HG02798 (cell line): Measurements from ENCODE around the gene ASPRV1.

Experiments used
- ATAC-seq: cut with Tn5 transposase; IDR thresholded peaks from one replicate; pipeline ENCODE4 v1.9.1; 2021; ENCODE audit warnings: mild to moderate bottlenecking; ENCODE audit not compliant: unreplicated experiment, poor library complexity

ASPRV1 gene

GRCh38 chr2:69989441-69990105, 28.1 kb upstream of the ASPRV1 start:
- no peak for ATAC-seq

GRCh38 chr2:69989009-69989408, 27.6 kb upstream of the ASPRV1 start:
- no peak for ATAC-seq

GRCh38 chr2:69988086-69988635, 26.7 kb upstream of the ASPRV1 start:
- no peak for ATAC-seq

GRCh38 chr2:69986691-69987090, 25.3 kb upstream of the ASPRV1 start:
- ATAC-seq = no peak

GRCh38 chr2:69985688-69986087, 24.3 kb upstream of the ASPRV1 start:
- ATAC-seq = no peak

GRCh38 chr2:69985216-69985615, 23.8 kb upstream of the ASPRV1 start:
- no peak for ATAC-seq

GRCh38 chr2:69983392-69983966, 22.0 kb upstream of the ASPRV1 start:
- ATAC-seq = no peak

GRCh38 chr2:69979902-69980807, 18.7 kb upstream of the ASPRV1 start:
- no peak for ATAC-seq

GRCh38 chr2:69977906-69978482, 16.6 kb upstream of the ASPRV1 start:
- ATAC-seq = no peak

- no peak for ATAC-seq
Measured at GRCh38 chr2:69977186-69977585, 15.8 kb upstream of the ASPRV1 start.

GRCh38 chr2:69975853-69976462, 14.5 kb upstream of the ASPRV1 start:
- no peak for ATAC-seq

- ATAC-seq = no peak
Measured at GRCh38 chr2:69975136-69975852, 13.9 kb upstream of the ASPRV1 start.

- no peak for ATAC-seq
Measured at GRCh38 chr2:69973335-69973735, 11.9 kb upstream of the ASPRV1 start.

GRCh38 chr2:69972822-69973221, 11.4 kb upstream of the ASPRV1 start:
- no peak for ATAC-seq

GRCh38 chr2:69969991-69970390, 8.6 kb upstream of the ASPRV1 start:
- no peak for ATAC-seq

GRCh38 chr2:69969126-69969983, 7.9 kb upstream of the ASPRV1 start:
- ATAC-seq = no peak

GRCh38 chr2:69968609-69969008, 7.2 kb upstream of the ASPRV1 start:
- no peak for ATAC-seq

GRCh38 chr2:69966496-69966895, 5.1 kb upstream of the ASPRV1 start:
- ATAC-seq = no peak
